A549 (cell line): ENCODE measurements around the gene TUBA4B. TPM values are rescaled to one million over a fixed set of nuclear protein-coding genes. Genes with fewer than 3 reads are reported as not detected.

ENCODE experiments used
- BHLHE40 ChIP-seq: IDR thresholded peaks from 2 replicates; pipeline ENCODE4 v1.6.1; 2012; ENCODE audit warnings: low read depth, low read length, inconsistent platforms
- CBX2 ChIP-seq: fragments of 200-600 bp; sonication (generic); IDR thresholded peaks from 2 replicates; pipeline ENCODE4 v1.6.1; 2016; ENCODE audit warnings: low read depth, mild to moderate bottlenecking, borderline replicate concordance
- CHD2 ChIP-seq: fragments of 150-350 bp; IDR thresholded peaks from 2 replicates; pipeline ENCODE4 v1.6.1; 2014; ENCODE audit warnings: low read length; ENCODE audit not compliant: partially characterized antibody
- CHD4 ChIP-seq: fragments of 200-600 bp; sonication (generic); IDR thresholded peaks from 2 replicates; pipeline ENCODE4 v1.6.1; 2016; ENCODE audit warnings: antibody characterized with exemption, mild to moderate bottlenecking, borderline replicate concordance
- CTCF ChIP-seq: fragments of >200 bp; sonication (Bioruptor Twin); formaldehyde crosslinking; IDR thresholded peaks from 3 replicates; pipeline ENCODE4 v1.5.1; 2016
- ESRRA ChIP-seq: fragments of 150-350 bp; IDR thresholded peaks from 2 replicates; pipeline ENCODE4 v1.6.1; 2014; ENCODE audit warnings: mild to moderate bottlenecking, low read length, borderline replicate concordance
- FOSL2 ChIP-seq, 2 experiments: fragments of 450-650 bp in 1 of 2; fragments of >200 bp in 1 of 2; sonication (Bioruptor Twin) in 1 of 2; formaldehyde crosslinking; IDR thresholded peaks; 2 replicates each; pipeline versions ENCODE4 v1.5.0 to v1.6.1; 2016 to 2020; ENCODE audit warnings: mild to moderate bottlenecking in 1 of 2, moderate library complexity in 1 of 2
- HDAC2 ChIP-seq: fragments of 200-600 bp; sonication (generic); IDR thresholded peaks from 2 replicates; pipeline ENCODE4 v1.6.1; 2016
- HOXA7 ChIP-seq: fragments of 250-450 bp; sonication (Bioruptor Pico); IDR thresholded peaks from 2 replicates; pipeline ENCODE4 v1.5.0; 2020; ENCODE audit warnings: mild to moderate bottlenecking, moderate library complexity
- HOXB13 ChIP-seq: fragments of 250-450 bp; sonication (Bioruptor Pico); IDR thresholded peaks from 2 replicates; pipeline ENCODE4 v1.5.0; 2020; ENCODE audit warnings: low read depth, mild to moderate bottlenecking, moderate library complexity
- JUNB ChIP-seq: fragments of >200 bp; sonication (Bioruptor Twin); formaldehyde crosslinking; IDR thresholded peaks from 2 replicates; pipeline ENCODE4 v1.6.1; 2016
- KDM1A ChIP-seq: fragments of 200-600 bp; sonication (generic); IDR thresholded peaks from 2 replicates; pipeline ENCODE4 v1.6.1; 2016; ENCODE audit warnings: low read depth, mild to moderate bottlenecking
- MAZ ChIP-seq: fragments of 150-350 bp; IDR thresholded peaks from 2 replicates; pipeline ENCODE4 v1.6.1; 2014; ENCODE audit warnings: antibody characterized with exemption, low read depth, low read length, borderline replicate concordance
- MYC ChIP-seq: IDR thresholded peaks from 2 replicates; pipeline ENCODE4 v1.6.1; 2012; ENCODE audit warnings: mild to moderate bottlenecking, inconsistent platforms, low read length, improper control_type of control experiment, borderline replicate concordance
- NFE2L2 ChIP-seq: fragments of 150-350 bp; conservative IDR thresholded peaks from 2 replicates; pipeline ENCODE4 v1.6.1; 2014; ENCODE audit warnings: low read length
- NR3C1 ChIP-seq: fragments of >200 bp; sonication (Bioruptor Twin); formaldehyde crosslinking; IDR thresholded peaks from 3 replicates; pipeline ENCODE4 v1.6.1; 2017
- RCOR1 ChIP-seq: fragments of 150-350 bp; IDR thresholded peaks from 2 replicates; pipeline ENCODE4 v1.6.1; 2014; ENCODE audit warnings: antibody characterized with exemption, low read length, low read depth
- REST ChIP-seq: fragments of 200-600 bp; sonication (generic); IDR thresholded peaks from 2 replicates; pipeline ENCODE4 v1.6.1; 2016; ENCODE audit warnings: antibody characterized with exemption, mild to moderate bottlenecking, moderate library complexity
- RFX5 ChIP-seq: fragments of 450-650 bp; IDR thresholded peaks from 2 replicates; pipeline ENCODE4 v1.7.1; 2014; ENCODE audit warnings: antibody characterized with exemption, mild to moderate bottlenecking, moderate library complexity
- RNF2 ChIP-seq: fragments of 200-600 bp; sonication (generic); IDR thresholded peaks from 2 replicates; pipeline ENCODE4 v1.6.1; 2016; ENCODE audit warnings: low read depth, mild to moderate bottlenecking, antibody characterized with exemption, moderate library complexity, borderline replicate concordance
- SREBF2 ChIP-seq: fragments of 450-650 bp; IDR thresholded peaks from 2 replicates; pipeline ENCODE4 v1.6.1; 2014; ENCODE audit warnings: mild to moderate bottlenecking, moderate library complexity
- TFCP2L1 ChIP-seq: fragments of 250-450 bp; sonication (Bioruptor Pico); IDR thresholded peaks from 2 replicates; pipeline ENCODE4 v1.5.0; 2021; ENCODE audit warnings: mild to moderate bottlenecking
- TP53 ChIP-seq: fragments of 250-450 bp; sonication (Bioruptor Pico); IDR thresholded peaks from 2 replicates; pipeline ENCODE4 v1.5.0; 2021; ENCODE audit warnings: mild to moderate bottlenecking, moderate library complexity
- USF2 ChIP-seq: fragments of 450-650 bp; IDR thresholded peaks from 2 replicates; pipeline ENCODE4 v1.6.1; 2014; ENCODE audit warnings: antibody characterized with exemption
- ZFP36 ChIP-seq: fragments of 450-650 bp; IDR thresholded peaks from 2 replicates; pipeline ENCODE4 v1.6.1; 2014; ENCODE audit warnings: borderline replicate concordance; ENCODE audit not compliant: partially characterized antibody
- ZNF302 ChIP-seq: fragments of 250-450 bp; sonication (Bioruptor Pico); IDR thresholded peaks from 2 replicates; pipeline ENCODE4 v1.9.0; 2021; ENCODE audit warnings: inconsistent platforms, mild to moderate bottlenecking, moderate library complexity
- polyA plus RNA-seq, 4 experiments: library from polyadenylated mRNA; depleted of rRNA in 3 of 4; stranded (reverse); fragments of >200 nt; fragmentation: RNase III in 1 of 4; extraction: RNeasy Plus Mini Kit Qiagen cat#74134 plus additional on column Dnase treatment in 1 of 4; gene quantifications; 2 replicates in 3 of 4; 3 replicates in 1 of 4; pipeline ENCODE4 v1.2.3, GENCODE V29; 2011 to 2017

TUBA4B gene
- polyA plus RNA-seq, 2 of the 4 experiments (the other 2 are of a cell fraction): 0.71 to 0.94 TPM

- TF ChIP-seq ZFP36: no peak
- no peak for TF ChIP-seq BHLHE40
- TF ChIP-seq HOXA7 (CRISPR knock-in tag): no peak
- TF ChIP-seq CTCF: no peak
- TF ChIP-seq RCOR1: no peak
- TF ChIP-seq REST: peak; percentile 97
- no peak for TF ChIP-seq TFCP2L1 (CRISPR knock-in tag)
- no peak for TF ChIP-seq HDAC2
- TF ChIP-seq HOXB13 (CRISPR knock-in tag): no peak
- no peak for TF ChIP-seq TP53 (CRISPR knock-in tag)
- no peak for TF ChIP-seq ZNF302 (CRISPR knock-in tag)
- no peak for TF ChIP-seq RNF2
- no peak for TF ChIP-seq NFE2L2
- TF ChIP-seq RFX5: no peak
- peak; percentile 60; the same call in 1 of the 2 replicates for TF ChIP-seq FOSL2 (IDR thresholded peaks at IDR 0.05)
- TF ChIP-seq FOSL2 (CRISPR knock-in tag; IDR thresholded peaks at IDR 0.05): peak; percentile 38; the same call in 1 of the 2 replicates
- no peak for TF ChIP-seq MAZ
- no peak for TF ChIP-seq NR3C1
- TF ChIP-seq CHD4: no peak
- no peak for TF ChIP-seq ESRRA
- TF ChIP-seq CBX2: no peak
- no peak for TF ChIP-seq KDM1A
- TF ChIP-seq USF2: no peak
- TF ChIP-seq SREBF2: no peak
- TF ChIP-seq JUNB: peak; percentile 51
- TF ChIP-seq CHD2: no peak
- TF ChIP-seq MYC: no peak
Measured at GRCh38 chr2:219308142-219309101, 55.4 kb downstream of the TUBA4B start (continued).
